ENCODE data around the gene TMPRSS11E.

- TF ChIP-seq CTCF (IDR thresholded peaks at IDR 0.05; ENCODE audit: poor library complexity) = no peak
- TF ChIP-seq EZH2 (IDR thresholded peaks at IDR 0.05; ENCODE audit: borderline replicate concordance) = no peak
- no peak for TF ChIP-seq EZH2phosphoT487 (IDR thresholded peaks at IDR 0.05; ENCODE audit: low read depth, severe bottlenecking, unreplicated experiment)
Observed at GRCh38 chr4:68416591-68416990, 30.7 kb upstream of the TMPRSS11E start.

Data from hepatocyte (in vitro differentiated cells).